Common myeloid progenitor, CD34-positive (primary cell): ENCODE data around the gene FUT6.
A peak's percentile ranks its signal among the peaks of the same experiment; 100 is the strongest.

Experiments
- CTCF ChIA-PET: fragments of 350-600 bp; sonication (Branson Sonifier 250); formaldehyde crosslinking; loops from one replicate; lab custom pipeline; 2021; ENCODE audit warnings: antibody characterized with exemption; lab: Charles Lee
- POLR2A ChIA-PET: fragments of 350-600 bp; sonication (Branson Sonifier 250); formaldehyde crosslinking; loops from one replicate; lab custom pipeline; 2021; ENCODE audit warnings: antibody characterized with exemption; lab: Charles Lee
- DNase-seq, 3 donors: peaks; one replicate each; pipeline versions ENCODE4 v3.0.0 to v3.0.0-alpha.2; 2013
- H3K27ac ChIP-seq, 2 experiments: 1 replicate in 1 of 2; 2 replicates in 1 of 2; pipeline ENCODE4 v1.7.0; 2013; ENCODE audit warnings: inconsistent platforms in 2 of 2, low read length in 2 of 2, mild to moderate bottlenecking in 2 of 2, low read depth in 1 of 2, moderate library complexity in 1 of 2; ENCODE audit not compliant: severe bottlenecking in 2 of 2, insufficient read depth in 1 of 2, poor library complexity in 1 of 2
- H3K27me3 ChIP-seq, 5 experiments: replicated peaks in 2 of 5; 1 replicate in 3 of 5; 2 replicates in 2 of 5; pipeline versions ENCODE4 v1.6.1 to v1.7.0; 2013; ENCODE audit warnings: low read length in 4 of 5, mild to moderate bottlenecking in 2 of 5, moderate library complexity in 2 of 5, inconsistent platforms in 1 of 5; ENCODE audit not compliant: insufficient read depth in 5 of 5, control insufficient read depth in 4 of 5
- H3K36me3 ChIP-seq, 4 experiments: 1 replicate in 2 of 4; 2 replicates in 2 of 4; pipeline versions ENCODE4 v1.6.1 to v1.7.0; 2013; ENCODE audit warnings: low read length in 3 of 4, control low read depth in 1 of 4, mild to moderate bottlenecking in 1 of 4; ENCODE audit not compliant: control insufficient read depth in 4 of 4, insufficient read depth in 4 of 4
- H3K4me1 ChIP-seq, 4 experiments: 1 replicate in 3 of 4; 2 replicates in 1 of 4; pipeline versions ENCODE4 v1.6.1 to v1.7.1; 2013; ENCODE audit warnings: low read length in 3 of 4, mild to moderate bottlenecking in 3 of 4, control low read depth in 1 of 4, inconsistent platforms in 1 of 4, moderate library complexity in 1 of 4; ENCODE audit not compliant: control insufficient read depth in 4 of 4, insufficient read depth in 4 of 4; ENCODE audit errors: control extremely low read depth in 1 of 4
- H3K4me3 ChIP-seq, 7 experiments: 1 replicate in 4 of 7; 2 replicates in 3 of 7; pipeline versions ENCODE4 v1.5.1 to v1.7.0; 2013; ENCODE audit warnings: mild to moderate bottlenecking in 7 of 7, low read length in 6 of 7, moderate library complexity in 6 of 7, inconsistent platforms in 2 of 7, low read depth in 2 of 7, control low read depth in 1 of 7; ENCODE audit not compliant: insufficient read depth in 4 of 7, control insufficient read depth in 1 of 7; ENCODE audit errors: extremely low read depth in 1 of 7
- H3K9me3 ChIP-seq, 5 experiments: 1 replicate in 4 of 5; 2 replicates in 1 of 5; pipeline versions ENCODE4 v1.6.1 to v1.7.1; 2013; ENCODE audit warnings: low read length in 4 of 5, mild to moderate bottlenecking in 2 of 5, inconsistent platforms in 1 of 5, low read depth in 1 of 5, moderate library complexity in 1 of 5; ENCODE audit not compliant: control insufficient read depth in 4 of 5, insufficient read depth in 2 of 5; ENCODE audit errors: control extremely low read depth in 1 of 5
- WGBS: methylation state at CpG from one replicate; pipeline ENCODE4 v1.1.5; 2013; ENCODE audit not compliant: insufficient coverage; 5-methylcytosine and 5-hydroxymethylcytosine counted together

Gene FUT6

DNA sequence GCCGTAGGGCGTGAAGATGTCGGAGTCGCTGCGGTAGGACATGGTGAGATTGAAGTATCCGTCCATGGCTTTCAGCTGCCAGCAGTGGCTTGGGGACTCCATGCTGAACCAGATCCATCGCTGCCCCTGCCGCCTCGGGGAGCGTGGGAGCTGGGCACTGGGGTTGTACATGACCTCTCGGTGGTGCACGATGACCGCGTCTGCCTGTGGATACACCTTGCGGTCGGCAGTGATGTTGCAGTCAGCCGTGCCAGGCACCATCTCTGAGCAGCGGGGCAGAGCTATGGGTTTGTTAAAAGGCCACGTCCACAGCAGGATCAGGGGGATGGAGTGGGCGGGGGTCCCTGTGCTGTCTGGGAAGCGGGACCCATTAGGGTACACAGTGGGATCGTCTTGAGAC is 7.4 kb downstream of the FUT6 start:
- Histone ChIP-seq H3K27me3 (no peaks in the 10 kb centered on the region), H3K9me3 (no peaks in the 10 kb centered on the region), H3K4me1 (peaks cover 0 to 21% (median 19%) of the 10 kb centered on the region in 4 experiments), H3K4me3 (no peak overlapping the region), H3K36me3 (no peaks in the 10 kb centered on the region), H3K27ac (no peak overlapping the region)
- DNase-seq, result no peak
- POLR2A ChIA-PET, result no interaction called here
- CTCF ChIA-PET, result interaction anchor here (1.1 to 1.7 kb wide), 2 partner anchors 28 to 38 kb away, joined by 3 to 5 read pairs; no protein-coding TSS in a partner anchor
- 95% methylated on average over 20 of the region's 22 CpGs for WGBS

- 95% methylated on average over 8 of the region's 9 CpGs for WGBS
- CTCF ChIA-PET, result no interaction called here
- DNase-seq, result no peak
- H3K9me3 ChIP-seq, result no peaks in the 10 kb centered on the region
- peaks cover 0 to 30% (median 28%) of the 10 kb centered on the region in 4 experiments for H3K4me1 ChIP-seq
- H3K36me3 ChIP-seq, result no peaks in the 10 kb centered on the region
- no peaks in the 10 kb centered on the region for H3K27me3 ChIP-seq
- H3K27ac ChIP-seq, result no peak overlapping the region
- POLR2A ChIA-PET, result no interaction called here
- H3K4me3 ChIP-seq, result no peak overlapping the region
Measured at GRCh38 chr19:5831159-5831558, 8.3 kb downstream of the FUT6 start.

DNA sequence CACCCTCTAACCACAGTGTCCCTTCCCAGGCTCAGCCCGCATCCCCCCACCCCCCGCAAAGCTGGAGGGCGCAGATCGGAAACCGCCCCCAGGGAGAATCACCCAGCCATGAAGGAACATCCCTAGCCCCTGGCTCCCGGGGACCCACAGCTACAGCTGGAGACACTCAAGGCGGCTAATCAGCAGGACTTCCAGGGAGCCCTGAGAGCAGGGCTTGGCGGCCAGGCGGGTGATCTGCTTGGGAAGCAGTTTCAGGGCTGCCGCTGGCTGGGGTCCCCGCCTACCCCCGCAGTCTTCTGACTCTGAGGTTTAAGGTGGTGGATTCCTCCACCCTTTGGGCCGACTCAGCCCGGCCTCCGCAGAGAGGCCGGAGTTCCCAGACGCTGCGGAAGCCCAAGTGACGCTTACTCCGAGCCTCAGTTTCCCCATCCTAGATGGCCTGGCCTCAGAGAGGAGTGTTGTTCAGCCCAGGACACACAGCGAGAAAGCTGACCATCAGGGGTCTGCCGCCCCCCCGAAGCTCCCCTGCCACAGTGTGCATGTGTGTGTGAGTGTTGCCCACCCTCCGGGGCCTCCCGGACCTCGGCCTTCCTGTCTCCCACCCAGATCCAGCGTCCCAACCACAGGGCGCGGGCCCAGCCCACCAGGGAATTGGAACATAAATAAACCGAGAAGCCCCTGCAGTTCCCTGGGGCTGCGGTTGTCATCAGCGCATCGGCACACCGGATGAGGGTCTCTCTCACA is 9.8 kb downstream of the FUT6 start:
- Histone ChIP-seq H3K27ac (no peak overlapping the region), H3K27me3 (no peaks in the 10 kb centered on the region), H3K4me3 (peak overlapping the region in 3 of 7 experiments; percentile 61 to 93 (median 76)), H3K9me3 (no peaks in the 10 kb centered on the region), H3K36me3 (no peaks in the 10 kb centered on the region), H3K4me1 (peaks cover 0 to 31% (median 29%) of the 10 kb centered on the region in 4 experiments)
- POLR2A ChIA-PET, result interaction anchor here (2.4 to 2.6 kb wide), 3 partner anchors 8 to 75 kb away, joined by 7 to 13 read pairs (median 10); partner anchors contain the start of genes NRTN and VMAC
- CTCF ChIA-PET, result interaction anchor here (0.6 to 5.3 kb wide), 3 partner anchors 25 to 531 kb away, joined by 3 to 30 read pairs (median 3); partner anchors contain the start of gene NRTN
- DNase-seq, result no peak
- WGBS, result 89% methylated on average over 25 of the region's 34 CpGs

DNA sequence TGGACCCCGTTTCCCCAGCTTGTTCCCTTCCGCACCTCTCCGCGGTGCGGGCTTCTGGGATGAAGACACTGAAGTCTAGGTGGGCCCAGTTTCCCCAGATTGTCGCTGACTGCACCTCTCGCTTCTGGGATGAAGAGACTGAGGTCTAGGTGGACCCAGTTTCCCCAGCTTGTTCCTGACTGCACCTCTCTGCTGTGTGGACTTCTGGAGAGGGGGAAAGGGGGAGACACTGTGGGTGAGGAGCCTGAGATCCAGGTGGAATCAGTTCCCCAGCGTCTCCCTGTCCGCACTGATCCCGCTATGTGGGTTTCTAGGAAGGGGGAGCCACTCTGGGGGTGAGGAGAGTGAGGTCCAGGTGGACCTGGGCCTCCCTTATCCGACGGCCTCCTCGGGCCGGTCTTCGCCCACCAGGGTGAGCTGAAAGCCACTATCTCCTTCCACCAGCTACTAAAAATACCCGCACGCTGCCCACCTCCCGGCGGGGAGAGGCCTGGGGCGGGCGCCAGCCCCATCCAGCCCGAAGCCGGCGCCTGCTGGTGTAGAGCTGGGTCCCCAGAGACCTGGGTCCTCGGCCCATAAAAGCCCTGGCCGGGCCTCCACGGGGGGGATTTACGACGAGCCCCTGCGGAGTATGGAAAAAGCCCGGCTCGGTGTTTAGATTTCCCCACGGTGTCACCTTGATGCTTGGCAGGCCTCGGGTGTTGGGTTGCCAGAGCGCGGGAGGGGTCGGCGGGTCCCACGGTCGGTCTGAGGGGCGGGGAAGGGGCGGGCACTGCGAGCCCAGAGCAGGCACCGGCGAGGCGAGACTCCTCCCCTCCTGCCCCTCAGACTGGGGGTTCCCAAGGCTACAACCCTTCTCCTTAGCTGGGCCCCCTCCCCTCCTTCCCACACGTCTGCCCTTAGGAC is 10.6 kb downstream of the FUT6 start:
- H3K9me3 ChIP-seq, result no peaks in the 10 kb centered on the region
- peak overlapping the region; percentile 46 to 93 (median 74) for H3K4me3 ChIP-seq
- 2% methylated on average over 33 of the region's 47 CpGs for WGBS
- H3K27me3 ChIP-seq, result no peaks in the 10 kb centered on the region
- H3K27ac ChIP-seq, result peak overlapping the region; percentile 33 to 85
- peaks cover 0 to 31% (median 29%) of the 10 kb centered on the region in 4 experiments for H3K4me1 ChIP-seq
- CTCF ChIA-PET, result interaction anchor here (0.6 to 5.3 kb wide), 7 partner anchors 11 to 532 kb away, joined by 3 to 30 read pairs (median 4); partner anchors contain the start of genes FUT6 and NRTN
- POLR2A ChIA-PET, result interaction anchor here (0.7 to 2.6 kb wide), 8 partner anchors 9 to 75 kb away, joined by 3 to 13 read pairs (median 5); partner anchors contain the start of genes FUT6, NDUFA11, NRTN and VMAC
- no peaks in the 10 kb centered on the region for H3K36me3 ChIP-seq
- peak in 2 of 3 donors; percentile 57 to 64 for DNase-seq

DNA sequence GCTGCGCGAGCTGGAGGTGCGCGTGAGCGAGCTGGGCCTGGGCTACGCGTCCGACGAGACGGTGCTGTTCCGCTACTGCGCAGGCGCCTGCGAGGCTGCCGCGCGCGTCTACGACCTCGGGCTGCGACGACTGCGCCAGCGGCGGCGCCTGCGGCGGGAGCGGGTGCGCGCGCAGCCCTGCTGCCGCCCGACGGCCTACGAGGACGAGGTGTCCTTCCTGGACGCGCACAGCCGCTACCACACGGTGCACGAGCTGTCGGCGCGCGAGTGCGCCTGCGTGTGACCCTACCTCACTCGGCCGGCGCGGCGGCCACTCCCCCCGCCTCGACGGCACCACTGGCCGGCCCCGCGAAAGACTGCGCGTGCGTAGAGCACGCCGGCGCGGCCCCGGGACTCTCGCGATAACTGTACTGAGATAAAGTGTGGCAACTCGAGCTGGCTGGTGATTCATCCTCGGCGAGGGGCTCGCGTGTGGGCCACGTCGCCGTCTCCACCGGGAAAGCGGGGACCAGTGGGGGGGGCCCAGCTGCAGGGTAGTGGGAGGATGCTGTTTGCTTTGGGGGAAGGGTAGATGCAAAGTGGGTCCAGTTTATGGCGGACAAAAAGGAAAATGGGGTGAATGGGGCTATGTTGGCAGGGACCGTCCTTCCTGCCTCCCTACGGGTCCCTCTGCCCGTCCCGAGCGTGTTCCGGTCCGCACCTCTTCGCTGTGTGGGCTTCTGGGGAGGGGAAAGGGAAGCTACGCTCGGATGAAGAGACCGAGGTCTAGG is 11.4 kb downstream of the FUT6 start:
- Histone ChIP-seq H3K27ac (peak overlapping the region; percentile 33 to 85), H3K4me1 (peaks cover 0 to 31% (median 29%) of the 10 kb centered on the region in 4 experiments), H3K4me3 (peak overlapping the region; percentile 46 to 93 (median 74)), H3K36me3 (no peaks in the 10 kb centered on the region), H3K27me3 (no peaks in the 10 kb centered on the region), H3K9me3 (no peaks in the 10 kb centered on the region)
- ChIA-PET POLR2A (interaction anchor here (0.7 to 2.6 kb wide), 9 partner anchors 10 to 76 kb away, joined by 3 to 13 read pairs (median 5); partner anchors contain the start of genes DUS3L, FUT6, NDUFA11 and NRTN), CTCF (interaction anchor here (0.6 to 5.3 kb wide), 9 partner anchors 12 to 198 kb away, joined by 3 to 30 read pairs (median 4); partner anchors contain the start of genes FUT6 and NRTN)
- peak; percentile 93 to 96 (median 96) for DNase-seq
- under 1% methylated on average over 78 of the region's 91 CpGs for WGBS

DNA sequence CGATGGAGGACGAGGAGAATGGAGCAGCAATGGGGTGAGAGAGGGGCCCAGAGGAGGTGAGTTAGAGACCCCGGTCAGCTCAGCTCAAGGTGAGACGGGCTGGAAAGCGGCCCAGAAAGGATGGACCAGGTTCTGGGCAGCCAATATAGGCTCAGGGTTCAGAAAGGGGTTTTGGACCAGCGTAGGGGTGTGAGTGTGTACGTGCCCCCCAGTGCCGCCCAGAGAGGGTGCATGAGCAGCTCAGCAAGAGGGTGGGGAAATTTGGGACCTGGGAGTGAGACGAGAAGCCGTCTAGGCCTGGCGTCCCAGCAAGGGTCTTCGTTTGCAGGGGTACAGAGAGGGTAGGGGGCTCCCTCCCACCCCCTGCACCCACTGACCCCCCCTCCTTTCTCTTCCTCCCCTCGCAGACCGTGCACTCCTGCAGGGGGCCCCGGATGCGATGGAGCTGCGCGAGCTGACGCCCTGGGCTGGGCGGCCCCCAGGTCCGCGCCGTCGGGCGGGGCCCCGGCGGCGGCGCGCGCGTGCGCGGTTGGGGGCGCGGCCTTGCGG is 12.1 kb downstream of the FUT6 start:
- no peaks in the 10 kb centered on the region for H3K9me3 ChIP-seq
- CTCF ChIA-PET, result interaction anchor here (0.6 to 5.3 kb wide), 7 partner anchors 12 to 199 kb away, joined by 3 to 30 read pairs (median 4); partner anchors contain the start of genes CATSPERD, FUT6 and NRTN
- peaks cover 0 to 31% (median 29%) of the 10 kb centered on the region in 4 experiments for H3K4me1 ChIP-seq
- H3K27ac ChIP-seq, result peak overlapping the region in 1 of 2 experiments; percentile 85
- no peak for DNase-seq
- H3K36me3 ChIP-seq, result no peaks in the 10 kb centered on the region
- POLR2A ChIA-PET, result interaction anchor here (1.2 to 2.6 kb wide), 7 partner anchors 11 to 77 kb away, joined by 4 to 13 read pairs (median 5); partner anchors contain the start of genes DUS3L, FUT6, NDUFA11 and NRTN
- H3K4me3 ChIP-seq, result peak overlapping the region in 6 of 7 experiments; percentile 46 to 93 (median 75)
- no peaks in the 10 kb centered on the region for H3K27me3 ChIP-seq
- 20% methylated on average over 25 of the region's 37 CpGs for WGBS
